MCF 10A (cell line): ENCODE results near the gene SLC16A7. TPM values are rescaled to one million over a fixed set of nuclear protein-coding genes. Genes with fewer than 3 reads are reported as not detected.

Source experiments
- BruUV-seq: library from RNA; stranded (reverse); fragments of 400-500 nt; replicated peaks from 2 replicates; lab custom pipeline; 2021; lab: Mats Ljungman, UMichigan
- CTCF ChIA-PET: fragments of 300-600 bp; sonication (Branson Sonifier 250); formaldehyde crosslinking; extraction: SDS; loops from one replicate; lab custom pipeline; 2021; ENCODE audit warnings: antibody characterized with exemption, inconsistent platforms; lab: Yijun Ruan, JAX
- POLR2A ChIA-PET: fragments of 300-600, 350-650 bp; sonication (Branson Sonifier 250); formaldehyde crosslinking; extraction: SDS; loops from one replicate; lab custom pipeline; 2020; ENCODE audit warnings: antibody characterized with exemption, inconsistent platforms; lab: Yijun Ruan, JAX
- DNase-seq: peaks from one replicate; pipeline ENCODE4 v3.0.0-alpha.2; 2018; ENCODE audit not compliant: unreplicated experiment
- H3K27ac Mint-ChIP-seq: one replicate; pipeline ENCODE4 v1.8.0; 2022; ENCODE audit warnings: mild to moderate bottlenecking, low read depth, mixed read lengths; ENCODE audit not compliant: unreplicated experiment
- H3K27me3 Mint-ChIP-seq: one replicate; pipeline ENCODE4 v1.8.0; 2022; ENCODE audit warnings: mixed read lengths; ENCODE audit not compliant: insufficient read depth, unreplicated experiment
- H3K36me3 Mint-ChIP-seq: one replicate; pipeline ENCODE4 v1.8.0; 2022; ENCODE audit warnings: mild to moderate bottlenecking, moderate library complexity, mixed read lengths; ENCODE audit not compliant: insufficient read depth, unreplicated experiment
- H3K4me1 Mint-ChIP-seq: one replicate; pipeline ENCODE4 v1.8.0; 2022; ENCODE audit warnings: mixed read lengths; ENCODE audit not compliant: insufficient read depth, unreplicated experiment
- H3K4me3 Mint-ChIP-seq: one replicate; pipeline ENCODE4 v1.8.0; 2022; ENCODE audit warnings: mild to moderate bottlenecking, moderate library complexity, mixed read lengths; ENCODE audit not compliant: unreplicated experiment
- H3K9me3 Mint-ChIP-seq: one replicate; pipeline ENCODE4 v1.8.0; 2022; ENCODE audit warnings: mixed read lengths; ENCODE audit not compliant: unreplicated experiment
- CTCF ChIP-seq: fragments of 200-600 bp; IDR thresholded peaks from one replicate; pipeline ENCODE4 v1.8.0; 2022; ENCODE audit warnings: antibody characterized with exemption, mild to moderate bottlenecking; ENCODE audit not compliant: unreplicated experiment
- intact Hi-C: fragments of 100-400 bp; cut with micrococcal nuclease; formaldehyde crosslinking; loops from 2 replicates; pipeline ENCODE4 v1.14.1; 2022
- total RNA-seq: library from RNA; stranded (reverse); gene quantifications from 2 replicates; pipeline ENCODE4 v1.2.3, GENCODE V29; 2022

SLC16A7 gene
- total RNA-seq, 1 experiment from 2014 or later = 32.6 TPM

- peaks cover 4% of the 10 kb centered on the region for H3K36me3 Mint-ChIP-seq
- peaks cover 12% of the 10 kb centered on the region for H3K9me3 Mint-ChIP-seq
- H3K27me3 Mint-ChIP-seq = no peaks in the 10 kb centered on the region
- no peak overlapping the region for H3K27ac Mint-ChIP-seq
- BruUV-seq = no TSS peak
- ChIA-PET POLR2A (interaction anchor here (1.0 kb wide), 1 partner anchor 15 kb away, joined by 5 read pairs; no protein-coding TSS in a partner anchor), CTCF (interaction anchor here (0.7 kb wide), 1 partner anchor 28 kb away, joined by 3 read pairs; no protein-coding TSS in a partner anchor)
- H3K4me1 Mint-ChIP-seq = peaks cover 6% of the 10 kb centered on the region
- DNase-seq = no peak
- no peak for TF ChIP-seq CTCF
- no peak overlapping the region for H3K4me3 Mint-ChIP-seq
- intact Hi-C loops = no loop called here
Observed at GRCh38 chr12:59665701-59666100, 69.9 kb downstream of the SLC16A7 start.

GRCh38 chr12:59668674-59669073, 72.8 kb downstream of the SLC16A7 start:
- H3K4me1 Mint-ChIP-seq = no peaks in the 10 kb centered on the region
- H3K27me3 Mint-ChIP-seq = no peaks in the 10 kb centered on the region
- ChIA-PET CTCF (interaction anchor here (0.7 to 1.0 kb wide), 2 partner anchors 19 to 140 kb away, joined by 4 to 5 read pairs; no protein-coding TSS in a partner anchor), POLR2A (no interaction called here)
- H3K36me3 Mint-ChIP-seq = peaks cover 4% of the 10 kb centered on the region
- intact Hi-C loops = no loop called here
- no peak overlapping the region for H3K4me3 Mint-ChIP-seq
- no peak for DNase-seq
- no peak for TF ChIP-seq CTCF
- H3K27ac Mint-ChIP-seq = no peak overlapping the region
- H3K9me3 Mint-ChIP-seq = peaks cover 12% of the 10 kb centered on the region
- BruUV-seq = no TSS peak

- Mint-ChIP-seq H3K4me1 (no peaks in the 10 kb centered on the region), H3K4me3 (no peak overlapping the region), H3K36me3 (peaks cover 9% of the 10 kb centered on the region), H3K27ac (no peak overlapping the region), H3K27me3 (no peaks in the 10 kb centered on the region), H3K9me3 (peaks cover 2% of the 10 kb centered on the region)
- DNase-seq = no peak
- no TSS peak for BruUV-seq
- intact Hi-C loops = no loop called here
- POLR2A ChIA-PET = interaction anchor here (0.7 kb wide), 1 partner anchor 19 kb away, joined by 3 read pairs; no protein-coding TSS in a partner anchor
- CTCF ChIA-PET = no interaction called here
- no peak for TF ChIP-seq CTCF
Observed at GRCh38 chr12:59672273-59672672, 76.4 kb downstream of the SLC16A7 start.

- ChIA-PET POLR2A (interaction anchor here (0.8 kb wide), 1 partner anchor 15 kb away, joined by 3 read pairs; no protein-coding TSS in a partner anchor), CTCF (no interaction called here)
- intact Hi-C loops = no loop called here
- no TSS peak for BruUV-seq
- H3K27me3 Mint-ChIP-seq = no peaks in the 10 kb centered on the region
- H3K36me3 Mint-ChIP-seq = peaks cover 5% of the 10 kb centered on the region
- no peaks in the 10 kb centered on the region for H3K4me1 Mint-ChIP-seq
- DNase-seq = no peak
- H3K9me3 Mint-ChIP-seq = no peaks in the 10 kb centered on the region
- H3K4me3 Mint-ChIP-seq = no peak overlapping the region
- no peak for TF ChIP-seq CTCF
- H3K27ac Mint-ChIP-seq = no peak overlapping the region
Observed at GRCh38 chr12:59675461-59675860, 79.6 kb downstream of the SLC16A7 start.
